Spleen (tissue), 7 donors: Measurements from ENCODE around the gene SSRP1.
A peak's percentile ranks its signal among the peaks of the same experiment; 100 is the strongest.

Source experiments
- POLR2A ChIP-seq, 3 donors: fragments of 450-650 bp; IDR thresholded peaks; one replicate each; pipeline ENCODE4 v1.5.1; 2017; ENCODE audit warnings: antibody characterized with exemption in 3 of 3, mild to moderate bottlenecking in 1 of 3
- POLR2AphosphoS5 ChIP-seq, 3 donors: sonication (generic); formaldehyde crosslinking; IDR thresholded peaks; one replicate each; pipeline ENCODE4 v1.5.1; 2017; ENCODE audit warnings: antibody characterized with exemption in 3 of 3
- TF ChIP-seq, protein P1 (sequence below), 11 experiments: fragments of 200-600 bp in 7 of 11; fragments of 450-650 bp in 4 of 11; sonication (generic) in 4 of 11; IDR thresholded peaks in 8 of 11; conservative IDR thresholded peaks in 3 of 11; 1 replicate in 7 of 11; 2 replicates in 4 of 11; pipeline versions ENCODE4 v1.4.0 to v1.8.0; 2016 to 2021; ENCODE audit warnings: antibody characterized with exemption in 11 of 11, inconsistent platforms in 4 of 11, mild to moderate bottlenecking in 1 of 11
- donor health status: DM: no; HTN: no; CAD: no; lungs with moderate emphysema.
- donor health status: DM: no; HTN: no; CAD: no.
- donor health status: DM: no; HTN: no; CAD: no.

DNA sequence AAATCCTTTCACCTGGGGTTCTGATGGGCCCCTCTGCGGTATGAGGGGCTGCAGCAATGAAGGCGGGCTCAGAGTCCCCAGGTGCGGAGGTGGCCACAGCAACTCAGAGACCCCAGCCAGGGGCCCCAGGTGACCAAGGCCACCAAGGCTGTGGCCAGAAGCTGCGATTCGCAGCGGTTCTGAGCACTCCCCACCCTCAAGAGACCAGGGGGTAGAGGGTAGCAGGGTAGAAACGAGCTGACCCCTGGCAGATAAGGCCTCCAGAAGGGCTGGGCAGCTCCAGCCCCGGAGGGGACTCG lies 11.9 kb downstream of the SSRP1 start:
- TF ChIP-seq, protein P1, sequence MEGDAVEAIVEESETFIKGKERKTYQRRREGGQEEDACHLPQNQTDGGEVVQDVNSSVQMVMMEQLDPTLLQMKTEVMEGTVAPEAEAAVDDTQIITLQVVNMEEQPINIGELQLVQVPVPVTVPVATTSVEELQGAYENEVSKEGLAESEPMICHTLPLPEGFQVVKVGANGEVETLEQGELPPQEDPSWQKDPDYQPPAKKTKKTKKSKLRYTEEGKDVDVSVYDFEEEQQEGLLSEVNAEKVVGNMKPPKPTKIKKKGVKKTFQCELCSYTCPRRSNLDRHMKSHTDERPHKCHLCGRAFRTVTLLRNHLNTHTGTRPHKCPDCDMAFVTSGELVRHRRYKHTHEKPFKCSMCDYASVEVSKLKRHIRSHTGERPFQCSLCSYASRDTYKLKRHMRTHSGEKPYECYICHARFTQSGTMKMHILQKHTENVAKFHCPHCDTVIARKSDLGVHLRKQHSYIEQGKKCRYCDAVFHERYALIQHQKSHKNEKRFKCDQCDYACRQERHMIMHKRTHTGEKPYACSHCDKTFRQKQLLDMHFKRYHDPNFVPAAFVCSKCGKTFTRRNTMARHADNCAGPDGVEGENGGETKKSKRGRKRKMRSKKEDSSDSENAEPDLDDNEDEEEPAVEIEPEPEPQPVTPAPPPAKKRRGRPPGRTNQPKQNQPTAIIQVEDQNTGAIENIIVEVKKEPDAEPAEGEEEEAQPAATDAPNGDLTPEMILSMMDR (IDR thresholded peaks at IDR 0.05 in 8 of 11, conservative IDR thresholded peaks at IDR 0.05 in 3 of 11) = no peak
- no peak for TF ChIP-seq POLR2A (IDR thresholded peaks at IDR 0.05)
- TF ChIP-seq POLR2AphosphoS5 (IDR thresholded peaks at IDR 0.05) = peak in 1 of 3 donors; percentile 4
